ENCODE results near the gene WDTC1. TPM values are rescaled to one million over a fixed set of nuclear protein-coding genes. Genes with fewer than 3 reads are reported as not detected.

WDTC1 gene
- total RNA-seq, 1 experiment from 2014 or later = 15.7 TPM

GRCh38 chr1:27356277-27356618 is 121.8 kb downstream of the WDTC1 start:
- Mint-ChIP-seq H3K4me1 (ENCODE audit: insufficient read depth, unreplicated experiment) (peaks cover 4% of the 10 kb centered on the region), H3K9me3 (ENCODE audit: unreplicated experiment) (no peaks in the 10 kb centered on the region), H3K4me3 (ENCODE audit: unreplicated experiment) (no peak overlapping the region), H3K27ac (ENCODE audit: low read depth, unreplicated experiment) (no peak overlapping the region), H3K36me3 (ENCODE audit: insufficient read depth, unreplicated experiment) (peaks cover 80% of the 10 kb centered on the region), H3K27me3 (ENCODE audit: insufficient read depth, unreplicated experiment) (no peaks in the 10 kb centered on the region)
- intact Hi-C loops (cut with micrococcal nuclease) = no loop called here
- no TSS peak for BruUV-seq (replicated peaks)
- TF ChIP-seq, protein P1, sequence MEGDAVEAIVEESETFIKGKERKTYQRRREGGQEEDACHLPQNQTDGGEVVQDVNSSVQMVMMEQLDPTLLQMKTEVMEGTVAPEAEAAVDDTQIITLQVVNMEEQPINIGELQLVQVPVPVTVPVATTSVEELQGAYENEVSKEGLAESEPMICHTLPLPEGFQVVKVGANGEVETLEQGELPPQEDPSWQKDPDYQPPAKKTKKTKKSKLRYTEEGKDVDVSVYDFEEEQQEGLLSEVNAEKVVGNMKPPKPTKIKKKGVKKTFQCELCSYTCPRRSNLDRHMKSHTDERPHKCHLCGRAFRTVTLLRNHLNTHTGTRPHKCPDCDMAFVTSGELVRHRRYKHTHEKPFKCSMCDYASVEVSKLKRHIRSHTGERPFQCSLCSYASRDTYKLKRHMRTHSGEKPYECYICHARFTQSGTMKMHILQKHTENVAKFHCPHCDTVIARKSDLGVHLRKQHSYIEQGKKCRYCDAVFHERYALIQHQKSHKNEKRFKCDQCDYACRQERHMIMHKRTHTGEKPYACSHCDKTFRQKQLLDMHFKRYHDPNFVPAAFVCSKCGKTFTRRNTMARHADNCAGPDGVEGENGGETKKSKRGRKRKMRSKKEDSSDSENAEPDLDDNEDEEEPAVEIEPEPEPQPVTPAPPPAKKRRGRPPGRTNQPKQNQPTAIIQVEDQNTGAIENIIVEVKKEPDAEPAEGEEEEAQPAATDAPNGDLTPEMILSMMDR (IDR thresholded peaks at IDR 0.05; ENCODE audit: unreplicated experiment) = no peak
- DNase-seq (ENCODE audit: unreplicated experiment) = no peak
- ChIA-PET POLR2A (interaction anchor here (1.2 to 4.2 kb wide), 4 partner anchors 9 to 34 kb away, joined by 3 to 24 read pairs (median 10); partner anchors contain the start of genes MAP3K6 and SYTL1), CTCF (interaction anchor here (0.8 to 4.1 kb wide), 8 partner anchors 10 to 305 kb away, joined by 3 to 45 read pairs (median 13); partner anchors contain the start of genes MAP3K6 and SYTL1)

- intact Hi-C loops (cut with micrococcal nuclease) = no loop called here
- Mint-ChIP-seq H3K27ac (ENCODE audit: low read depth, unreplicated experiment) (no peak overlapping the region), H3K4me3 (ENCODE audit: unreplicated experiment) (no peak overlapping the region), H3K9me3 (ENCODE audit: unreplicated experiment) (no peaks in the 10 kb centered on the region), H3K4me1 (ENCODE audit: insufficient read depth, unreplicated experiment) (peaks cover 4% of the 10 kb centered on the region), H3K27me3 (ENCODE audit: insufficient read depth, unreplicated experiment) (no peaks in the 10 kb centered on the region), H3K36me3 (ENCODE audit: insufficient read depth, unreplicated experiment) (peaks cover 76% of the 10 kb centered on the region)
- POLR2A ChIA-PET = interaction anchor here (0.7 to 3.6 kb wide), 4 partner anchors 10 to 42 kb away, joined by 3 to 15 read pairs (median 4); partner anchors contain the start of gene SYTL1
- CTCF ChIA-PET = interaction anchor here (0.5 to 4.1 kb wide), 21 partner anchors 8 to 509 kb away, joined by 3 to 45 read pairs (median 4); partner anchors contain the start of genes CD164L2, MAP3K6 and SYTL1
- TF ChIP-seq, protein P1 (IDR thresholded peaks at IDR 0.05; ENCODE audit: unreplicated experiment) = no peak
- no peak for DNase-seq (ENCODE audit: unreplicated experiment)
- no TSS peak for BruUV-seq (replicated peaks)
These were observed 122.3 kb downstream of the WDTC1 start for GRCh38 chr1:27356619-27357280.

GRCh38 chr1:27357281-27358037 is 123.0 kb downstream of the WDTC1 start:
- ChIA-PET POLR2A (interaction anchor here (0.7 to 3.6 kb wide), 2 partner anchors 15 to 43 kb away, joined by 4 to 15 read pairs; partner anchors contain the start of gene SYTL1), CTCF (interaction anchor here (0.5 to 4.1 kb wide), 22 partner anchors 9 to 510 kb away, joined by 3 to 45 read pairs (median 4); partner anchors contain the start of genes CD164L2, MAP3K6 and SYTL1)
- H3K4me3 Mint-ChIP-seq (ENCODE audit: unreplicated experiment) = no peak overlapping the region
- DNase-seq (ENCODE audit: unreplicated experiment) = peak; percentile 50
- peaks cover 4% of the 10 kb centered on the region for H3K4me1 Mint-ChIP-seq (ENCODE audit: insufficient read depth, unreplicated experiment)
- no peaks in the 10 kb centered on the region for H3K27me3 Mint-ChIP-seq (ENCODE audit: insufficient read depth, unreplicated experiment)
- H3K36me3 Mint-ChIP-seq (ENCODE audit: insufficient read depth, unreplicated experiment) = peaks cover 69% of the 10 kb centered on the region
- no peaks in the 10 kb centered on the region for H3K9me3 Mint-ChIP-seq (ENCODE audit: unreplicated experiment)
- intact Hi-C loops (cut with micrococcal nuclease) = no loop called here
- TF ChIP-seq, protein P1 (IDR thresholded peaks at IDR 0.05; ENCODE audit: unreplicated experiment) = peak; percentile 95
- no peak overlapping the region for H3K27ac Mint-ChIP-seq (ENCODE audit: low read depth, unreplicated experiment)
- BruUV-seq (replicated peaks) = no TSS peak

Other genes with a start within 250 kb of the WDTC1 start
- 56.3 and 59.2 TPM in 2 replicates for gene TRNP1, start 240.9 kb upstream of the WDTC1 start, total RNA-seq (2022)
- 27.8 and 33.7 TPM in 2 replicates for gene TENT5B, start 221.8 kb upstream of the WDTC1 start, total RNA-seq (2022)
- gene SLC9A1, start 79.5 kb upstream of the WDTC1 start, total RNA-seq (2022) = 70.5 and 88.8 TPM in 2 replicates
- 36.9 and 38.3 TPM in 2 replicates for gene TMEM222, start 87.5 kb downstream of the WDTC1 start, total RNA-seq (2022)
- gene SYTL1, start 107.4 kb downstream of the WDTC1 start, total RNA-seq (2022) = 64.8 and 81.8 TPM in 2 replicates
- gene MAP3K6, start 132.3 kb downstream of the WDTC1 start, total RNA-seq (2022) = 13.2 and 13.5 TPM in 2 replicates
- not detected in 2 replicates for gene FCN3, start 140.2 kb downstream of the WDTC1 start, total RNA-seq (2022)
- 0.23 TPM in 1 of 2 replicates, not detected in the other for gene CD164L2, start 148.7 kb downstream of the WDTC1 start, total RNA-seq (2022)
- 0.47 and 0.65 TPM in 2 replicates for gene GPR3, start 158.0 kb downstream of the WDTC1 start, total RNA-seq (2022)

Data from MCF 10A (cell line).